GM03348 (cell line): ENCODE data around the gene FAM174B.
"Not testable (repeated sequence)": the region's sequence is repeated elsewhere in the genome, so short reads cannot be mapped to it uniquely, and the experiment has no call there.

ENCODE experiments used
- DNase-seq: peaks from one replicate; pipeline ENCODE4 v3.0.0; 2012; ENCODE audit warnings: low spot score

Gene FAM174B

DNA sequence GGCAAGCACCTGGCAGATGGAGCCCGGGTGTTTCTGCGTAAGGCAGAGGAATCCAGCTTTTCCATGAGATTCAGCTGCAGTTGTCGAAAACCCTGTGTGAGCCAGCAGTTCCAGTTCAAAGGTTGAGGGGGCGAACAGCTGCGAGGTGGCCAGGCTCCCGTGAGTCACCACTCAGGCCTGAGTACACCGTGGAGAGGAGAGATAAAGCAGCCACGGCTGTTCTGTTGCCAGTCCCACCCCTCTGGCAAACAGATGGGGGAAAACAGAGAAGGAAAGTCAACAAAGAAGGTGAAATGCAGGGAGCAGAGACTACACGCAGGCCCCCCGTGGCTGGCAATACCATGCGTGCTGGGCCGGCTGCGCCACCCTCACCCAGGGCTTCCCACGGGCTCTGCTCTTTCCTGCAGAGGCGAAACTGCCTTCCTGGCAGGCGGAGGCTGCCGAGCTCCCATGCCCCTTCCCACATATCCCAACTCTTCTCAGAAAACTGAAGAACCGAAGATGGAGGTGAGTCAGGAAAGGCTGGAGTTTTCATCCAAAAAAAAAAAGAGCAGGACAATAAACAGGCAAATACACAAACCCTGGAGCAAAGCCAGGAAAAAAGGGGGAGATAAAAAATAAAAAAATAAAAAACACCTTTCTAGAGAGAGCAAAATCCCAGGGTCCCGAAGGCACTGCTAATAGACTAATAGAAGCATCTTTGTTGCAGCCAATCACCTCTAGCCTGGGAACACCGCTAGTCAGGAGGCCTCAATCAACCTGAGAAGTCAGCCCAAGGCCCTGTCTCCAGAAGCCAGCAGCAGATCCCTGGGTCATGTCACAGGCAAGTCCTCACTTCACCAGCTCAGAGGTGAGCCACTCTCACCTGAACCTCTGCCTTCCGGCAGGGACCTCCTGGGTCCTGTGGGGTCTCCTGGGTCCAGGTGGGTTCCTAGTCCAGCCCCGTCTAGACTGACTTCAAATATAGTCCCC, 37.7 kb downstream of the FAM174B start:
- DNase-seq: peak; percentile 42

DNA sequence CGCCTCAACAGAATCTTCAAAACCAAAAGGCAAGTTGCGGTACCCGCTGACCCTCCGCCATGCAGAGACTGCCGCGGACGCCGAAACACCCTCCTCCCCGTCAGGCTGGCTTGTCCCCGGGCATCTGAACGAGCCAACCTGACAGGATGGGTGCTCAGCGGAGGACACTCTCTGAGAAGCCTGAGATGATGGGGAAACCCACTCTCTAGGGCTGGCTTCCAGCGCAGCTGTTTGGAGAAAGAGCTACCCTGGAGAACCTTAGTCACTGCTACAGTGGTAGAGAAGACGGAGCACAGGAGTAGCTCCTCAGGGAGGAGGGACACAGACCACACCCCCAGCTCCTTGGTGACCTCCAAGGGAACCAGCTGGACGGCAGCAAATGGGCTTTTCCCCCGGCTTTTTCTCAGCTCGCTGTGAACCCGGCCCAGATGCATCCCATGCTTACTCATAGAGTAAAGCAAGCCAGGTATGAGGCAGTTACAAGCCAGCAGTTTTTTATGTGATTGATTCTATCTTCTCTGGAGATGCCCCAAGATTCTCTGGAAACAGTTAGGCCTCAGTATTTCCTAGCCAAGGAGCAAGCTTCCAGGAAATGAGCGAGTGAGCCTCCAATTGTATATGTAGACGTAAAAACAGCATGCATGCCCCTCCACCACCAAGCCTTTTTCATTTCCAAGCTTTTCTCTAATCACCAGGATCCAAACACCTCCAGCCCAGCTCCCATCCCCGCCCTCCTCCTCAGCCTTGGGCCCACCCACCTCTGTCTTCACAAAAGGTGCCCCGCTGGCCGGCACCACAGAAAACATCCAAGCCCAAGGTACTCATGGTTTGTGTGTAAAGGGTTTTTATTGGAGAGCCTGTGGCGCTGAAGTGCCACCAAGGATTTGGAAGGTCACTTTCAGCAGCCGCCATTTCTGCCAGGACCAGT, 38.7 kb downstream of the FAM174B start:
- DNase-seq: no peak

DNA sequence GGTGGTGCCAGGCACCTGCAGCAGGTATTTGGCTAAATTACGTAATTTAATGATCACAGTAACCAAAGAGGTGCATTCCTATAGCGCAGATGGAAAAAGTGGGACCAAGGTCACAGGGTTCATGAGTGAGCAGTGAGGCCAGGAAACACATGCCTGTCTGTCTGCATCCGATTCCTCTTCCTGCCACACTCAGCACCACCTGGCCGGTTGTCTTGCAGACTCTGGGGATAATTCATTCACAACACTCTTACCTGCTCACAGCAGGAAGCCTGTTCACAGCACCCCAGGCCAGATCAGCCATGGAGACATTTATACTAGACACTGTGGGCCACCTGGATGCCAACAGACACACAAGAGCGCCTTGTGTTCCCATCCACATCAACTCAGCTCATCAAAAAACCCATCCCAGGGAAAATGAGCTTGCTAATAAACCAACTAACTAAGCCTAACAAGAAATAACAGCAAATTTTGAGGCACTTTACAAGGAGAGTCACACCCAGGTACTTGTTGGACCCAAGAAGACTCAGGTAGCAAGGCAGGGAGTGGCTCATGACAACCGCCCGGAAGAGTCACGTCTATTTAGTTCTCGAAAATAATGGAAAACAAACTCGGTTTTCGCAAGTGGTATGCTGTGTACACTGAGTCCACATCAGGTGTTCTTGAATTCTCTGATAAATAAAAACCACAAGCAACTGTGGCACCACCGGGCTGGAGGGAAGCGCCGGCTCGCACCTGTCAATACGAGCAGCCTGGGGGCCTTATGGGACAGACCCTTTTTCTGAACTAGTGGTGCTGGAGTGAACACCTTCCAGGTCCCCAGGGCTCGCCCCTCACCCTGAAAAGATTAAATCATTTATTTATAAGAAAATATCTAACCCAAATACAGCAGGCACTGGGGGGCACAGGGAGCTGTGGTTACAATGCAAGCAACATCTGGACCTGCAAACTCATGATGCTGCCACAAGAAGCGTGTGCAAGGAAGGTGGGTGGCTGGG, 40.5 kb downstream of the FAM174B start:
- DNase-seq: no peak

DNA sequence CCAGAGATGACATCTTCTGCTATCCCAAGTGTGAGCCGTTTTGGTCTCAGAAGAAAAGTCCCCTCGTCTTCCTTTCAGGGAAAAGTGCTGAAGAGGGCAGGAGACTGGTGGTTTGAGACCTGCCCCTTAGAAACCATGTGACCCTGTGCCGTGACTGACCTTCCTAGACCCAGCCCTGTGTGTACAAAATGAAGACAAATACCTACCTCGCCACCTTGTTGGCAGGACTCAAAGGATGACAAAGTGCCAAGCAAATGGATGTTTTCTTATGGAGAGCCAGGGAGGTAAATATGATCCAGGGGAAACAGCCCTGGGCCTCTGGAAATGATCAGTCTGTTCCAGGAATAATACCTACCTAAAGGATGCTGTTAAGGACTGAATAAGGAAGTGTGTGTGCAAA, 41.3 kb downstream of the FAM174B start:
- DNase-seq: no peak

DNA sequence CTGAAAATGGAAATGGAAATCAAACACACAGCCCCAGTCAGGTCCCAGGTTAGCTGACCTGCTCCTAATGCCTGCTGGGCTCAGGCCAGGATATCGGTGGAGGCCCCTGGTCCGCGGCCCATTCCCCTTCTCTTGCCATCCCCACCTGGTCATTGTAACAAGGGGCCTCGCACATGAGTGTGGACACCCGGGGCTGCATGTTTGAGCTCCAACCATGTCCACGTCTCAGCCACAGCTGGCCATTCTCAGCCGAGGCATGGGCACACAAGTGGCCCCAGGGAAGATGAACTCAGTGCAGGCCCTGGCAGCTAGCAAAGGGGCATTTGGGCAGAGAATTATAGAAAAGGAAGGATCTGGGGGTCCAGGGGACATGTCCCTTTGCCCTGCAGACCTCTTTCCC, 41.7 kb downstream of the FAM174B start:
- DNase-seq: no peak

DNA sequence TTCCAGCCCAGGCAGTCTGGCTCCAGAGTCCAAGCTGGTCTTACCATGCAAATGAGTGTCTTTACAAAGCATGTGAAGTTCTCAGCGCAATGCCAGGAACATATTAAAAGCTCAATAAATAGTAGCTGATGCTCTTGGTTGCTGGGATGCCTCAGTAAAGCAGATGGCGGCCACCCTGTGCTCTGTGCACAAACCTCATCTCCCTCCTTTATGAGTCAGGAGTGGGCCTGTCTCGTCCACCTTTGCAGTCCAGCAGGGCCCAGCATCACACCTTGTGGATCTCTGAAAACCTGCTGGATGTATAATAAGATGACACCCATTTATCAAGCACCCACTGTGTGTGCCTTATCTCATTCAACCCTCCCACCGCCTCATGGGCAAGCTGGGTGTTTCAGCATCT, 42.7 kb downstream of the FAM174B start:
- no peak for DNase-seq

DNA sequence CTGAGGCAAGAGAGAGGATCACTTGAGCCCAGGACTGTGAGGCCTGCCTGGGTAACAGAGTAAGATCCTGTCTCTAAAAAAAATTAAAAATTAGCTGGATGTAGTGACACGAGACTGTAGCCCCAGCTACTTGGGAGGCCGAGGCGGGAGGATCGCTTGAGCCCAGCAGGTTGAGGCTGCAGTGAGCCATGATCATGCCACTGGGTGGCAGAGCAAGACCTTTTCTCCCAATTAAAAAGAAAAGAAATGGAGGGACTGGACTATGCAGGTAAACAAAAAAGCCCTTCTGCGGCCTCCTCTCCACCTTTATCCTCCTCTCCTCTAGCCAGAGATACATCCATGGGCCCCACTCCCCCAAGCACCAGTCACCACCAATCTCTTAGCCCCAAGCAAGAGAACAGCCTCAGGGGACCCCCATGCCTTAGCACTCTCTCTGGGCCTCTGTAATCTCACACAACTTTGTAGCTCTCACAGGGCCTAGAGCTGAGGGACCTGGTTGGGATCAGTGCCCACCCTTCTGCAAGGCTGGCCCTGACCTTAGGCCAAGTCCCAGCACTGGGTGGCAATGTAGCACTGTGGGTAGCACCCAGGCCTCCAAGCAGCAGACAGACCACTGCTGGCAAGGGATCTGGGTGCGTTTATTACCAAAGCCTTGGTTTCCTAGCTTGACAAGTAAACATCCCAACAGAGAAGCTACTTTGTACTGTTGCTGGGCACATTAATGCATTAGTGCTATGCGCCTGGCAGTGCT, 43.4 kb downstream of the FAM174B start:
- no peak for DNase-seq

DNA sequence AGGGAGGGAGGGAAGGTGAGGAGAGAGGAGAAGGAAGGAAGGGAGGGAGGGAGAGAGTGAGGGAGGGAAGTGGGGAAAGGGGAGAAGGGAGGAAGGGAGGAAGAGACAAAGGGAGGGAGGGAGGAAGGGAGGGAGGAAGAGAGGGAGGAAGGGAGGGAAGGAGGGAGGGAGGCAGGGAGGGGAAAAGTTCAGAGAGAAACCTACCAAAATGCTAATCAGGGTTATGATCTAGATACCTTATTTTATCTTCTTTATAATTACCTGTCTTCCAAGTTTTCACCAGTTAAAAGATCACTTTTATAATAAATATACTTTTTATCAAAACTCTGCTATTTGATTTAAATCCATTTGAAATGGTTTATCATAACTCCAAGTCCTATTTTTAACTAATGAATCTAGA, 44.4 kb downstream of the FAM174B start:
- DNase-seq: no peak

DNA sequence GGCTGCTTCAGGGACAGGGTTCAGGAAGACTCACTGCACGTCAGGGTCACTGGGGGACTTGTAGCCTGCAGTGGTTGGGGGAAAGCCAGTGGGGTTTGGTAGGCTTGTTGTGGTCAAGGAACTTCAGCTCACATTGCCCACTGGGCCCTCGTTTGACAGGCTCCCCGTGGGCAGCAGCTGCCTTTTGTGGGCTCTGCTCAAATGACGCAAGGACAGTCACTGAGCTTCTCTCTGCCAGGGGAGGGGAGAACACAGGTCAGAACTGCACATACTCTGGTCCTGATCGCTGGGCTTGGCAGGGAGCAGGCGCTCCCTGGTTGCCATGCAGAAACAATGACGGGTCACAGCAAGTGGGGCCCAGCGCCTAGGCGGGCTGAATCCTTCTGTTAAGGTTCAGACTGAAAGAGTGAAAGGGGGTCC, 45.5 kb downstream of the FAM174B start:
- no peak for DNase-seq

DNA sequence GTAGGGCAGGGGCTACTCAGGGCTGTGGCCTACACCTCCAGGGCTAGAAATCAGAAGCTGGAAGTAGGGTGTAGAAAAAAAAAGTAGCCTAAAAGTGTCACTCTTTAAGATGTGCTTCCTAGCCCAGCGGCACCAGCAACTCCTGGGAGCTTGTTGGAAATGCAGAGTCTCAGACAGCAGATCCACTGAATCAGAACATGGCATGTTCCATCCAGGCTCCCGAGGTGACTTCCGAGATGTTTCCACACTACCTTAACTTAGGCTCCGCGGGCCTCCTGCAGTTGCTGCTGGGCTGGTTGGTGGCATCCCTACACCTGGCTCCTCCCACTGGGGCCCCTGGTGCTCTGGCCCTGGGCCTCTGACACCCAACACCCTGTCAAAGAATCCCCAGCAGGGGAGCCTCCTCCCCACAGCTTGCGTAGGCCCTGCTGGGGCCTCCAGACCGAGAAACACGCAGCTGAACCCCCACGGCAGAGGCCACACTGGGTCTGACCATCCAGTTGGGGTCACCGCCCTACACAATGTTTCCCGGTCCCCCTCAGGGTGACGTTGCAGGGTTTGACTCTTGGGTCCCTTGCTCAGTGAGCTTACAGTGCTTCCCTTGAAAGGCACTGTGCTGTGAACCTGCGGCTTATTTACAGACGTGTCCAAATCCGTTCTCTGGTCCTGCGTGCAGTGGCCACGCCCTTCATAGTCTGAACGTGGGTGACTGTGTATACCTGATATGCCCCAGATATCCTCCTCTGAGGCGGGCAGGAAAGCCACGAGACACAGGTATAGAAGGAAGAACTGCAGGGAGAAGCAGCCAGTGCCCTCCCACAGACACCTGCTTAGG, 46.5 kb downstream of the FAM174B start:
- DNase-seq: no peak

DNA sequence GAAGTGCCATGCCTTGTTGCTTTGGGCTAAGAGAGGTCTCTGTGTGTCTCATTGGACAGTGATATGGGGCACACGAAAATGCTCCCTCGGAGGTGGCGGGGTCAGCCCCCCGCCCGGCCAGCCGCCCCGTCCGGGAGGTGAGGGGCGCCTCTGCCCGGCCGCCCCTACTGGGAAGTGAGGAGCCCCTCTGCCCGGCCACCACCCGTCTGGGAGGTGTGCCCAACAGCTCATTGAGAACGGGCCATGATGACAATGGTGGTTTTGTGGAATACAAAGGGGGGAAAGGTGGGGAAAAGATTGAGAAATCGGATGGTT, 48.8 kb downstream of the FAM174B start:
- DNase-seq: not testable (repeated sequence)

DNA sequence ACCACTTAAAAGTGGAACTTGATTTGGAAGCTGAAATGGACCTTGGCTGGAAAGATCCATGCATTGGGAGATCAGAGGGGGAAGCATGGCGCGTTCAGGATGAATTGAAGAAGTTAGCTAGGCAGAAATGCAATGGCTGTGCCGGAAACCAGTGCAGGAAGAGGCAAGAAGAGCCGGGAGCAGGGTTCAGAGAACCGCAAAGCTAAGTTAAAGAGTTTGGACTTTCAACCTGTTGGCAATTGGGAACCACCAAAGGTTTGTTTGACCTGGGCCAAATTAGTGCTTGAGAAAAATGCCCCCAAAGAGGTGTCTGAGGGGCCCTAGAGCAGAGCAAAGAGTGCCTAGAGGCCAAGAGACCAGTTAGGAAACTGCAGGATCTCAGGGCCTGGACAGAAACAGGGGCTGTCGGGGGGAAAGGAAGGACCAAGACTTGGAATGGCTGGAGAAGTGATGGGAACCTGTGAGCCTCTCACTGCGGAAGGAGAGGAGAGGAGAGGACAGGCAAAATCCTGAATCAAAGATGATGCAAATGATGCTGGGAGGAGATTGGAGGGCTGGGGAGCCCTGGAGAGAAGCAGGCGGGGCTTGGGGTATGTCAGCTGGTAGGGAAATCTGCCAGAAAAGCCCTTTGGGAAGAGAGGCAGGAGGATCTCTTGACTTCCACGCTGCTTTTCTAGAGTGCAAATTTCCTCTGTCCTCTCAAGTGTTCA, 49.3 kb downstream of the FAM174B start:
- DNase-seq: no peak

DNA sequence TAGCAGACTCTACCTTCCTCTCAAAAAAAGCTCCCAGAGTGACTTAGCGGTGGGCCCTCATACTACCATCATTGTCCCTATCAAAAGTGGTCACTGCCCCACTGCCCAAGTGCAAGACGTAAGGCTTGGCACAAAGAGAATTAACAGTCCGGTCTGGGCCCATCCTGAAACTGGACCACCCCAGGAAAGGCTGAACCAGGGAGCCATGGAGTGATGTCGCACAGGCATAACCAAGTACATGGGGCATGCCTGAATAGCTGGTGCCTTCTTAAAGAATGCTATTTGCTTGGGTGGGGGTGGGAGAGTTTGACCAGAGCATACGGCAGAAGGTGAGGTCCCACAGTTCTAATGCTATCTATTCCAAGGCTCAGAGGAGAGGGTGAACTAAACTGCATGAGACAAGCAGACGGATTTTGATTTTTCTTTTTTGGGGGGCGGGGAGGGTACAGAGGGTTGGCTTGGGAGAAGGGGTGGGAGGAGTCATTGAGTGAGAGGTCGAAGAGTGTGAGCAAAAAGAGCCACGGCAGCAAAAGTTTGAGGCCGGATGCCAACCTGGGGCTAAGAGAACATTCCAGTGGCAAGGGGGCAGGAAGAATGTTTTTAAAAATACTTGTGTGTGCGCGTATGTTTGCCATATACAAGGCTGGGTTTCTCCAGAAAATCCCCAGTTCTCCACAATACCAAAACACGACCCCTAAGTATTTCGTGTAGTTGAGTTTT, 50.2 kb downstream of the FAM174B start:
- DNase-seq: no peak

DNA sequence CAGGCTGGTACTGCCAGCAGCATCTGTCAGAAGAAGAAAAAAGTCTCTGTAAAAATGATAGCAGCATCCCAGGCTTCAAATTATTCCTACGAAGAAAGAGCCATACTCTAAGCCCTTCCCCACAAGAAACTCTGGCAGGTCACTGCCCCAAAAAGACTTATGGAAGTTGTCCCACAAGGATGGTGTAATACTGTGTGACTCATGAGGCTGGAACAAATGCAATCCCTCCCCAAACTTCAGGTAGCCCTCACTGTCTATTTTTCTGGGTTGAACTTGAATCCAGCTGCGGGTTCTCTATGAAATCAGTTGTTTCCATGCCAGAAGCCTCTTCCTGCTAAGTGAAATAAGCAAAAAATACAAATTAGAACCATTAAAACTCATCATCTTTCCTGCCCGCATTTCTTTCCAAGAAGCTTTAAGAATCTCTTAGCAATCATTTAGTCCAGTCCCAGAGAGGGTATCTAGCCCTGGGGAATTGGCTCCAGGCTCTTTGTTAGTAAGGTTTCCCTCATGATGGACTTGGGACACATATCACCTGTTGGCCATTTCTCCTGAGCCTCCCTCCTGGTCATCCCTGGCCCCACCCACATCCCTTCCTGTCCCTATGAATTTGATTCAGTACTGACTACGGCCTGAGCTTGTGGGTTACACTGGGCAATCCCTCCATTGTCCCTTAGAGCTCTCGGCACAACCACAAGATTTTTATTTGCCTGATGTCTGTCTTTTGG, 51.7 kb downstream of the FAM174B start:
- DNase-seq: no peak

DNA sequence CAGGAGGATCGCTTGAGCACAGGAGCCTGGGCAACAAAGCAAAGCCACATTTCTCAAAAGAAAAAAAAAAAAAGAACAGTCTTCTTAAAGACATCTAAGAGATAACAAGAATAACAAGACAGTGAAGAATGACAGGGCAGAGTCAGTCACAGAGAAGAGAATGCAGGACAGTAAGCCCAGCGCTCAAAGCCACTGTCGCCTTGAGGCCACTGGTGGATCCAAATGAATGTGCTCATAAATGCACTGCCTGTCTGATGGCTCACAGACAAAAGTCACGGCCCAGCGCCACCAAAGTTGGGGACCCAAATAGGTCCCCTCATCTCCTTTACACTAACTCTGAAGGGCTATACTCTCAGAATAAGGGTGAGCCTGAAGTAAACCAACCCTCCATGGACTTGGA, 52.3 kb downstream of the FAM174B start:
- DNase-seq: no peak

DNA sequence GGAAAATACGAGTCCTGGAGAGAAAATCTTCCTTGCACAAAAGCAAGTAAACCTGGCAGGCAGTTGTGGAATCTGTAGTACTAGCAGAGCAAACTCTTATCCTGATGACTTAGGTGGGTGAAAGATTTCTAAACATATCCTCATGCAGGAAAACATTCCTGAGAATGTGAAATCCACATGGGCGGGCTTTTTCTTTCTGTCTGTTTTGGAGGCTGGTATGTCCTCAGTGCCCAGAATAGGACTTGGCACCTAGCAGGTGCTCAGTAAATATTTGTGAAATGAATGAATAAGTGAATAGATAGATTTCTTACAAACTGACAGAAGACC, 53.3 kb downstream of the FAM174B start:
- DNase-seq: no peak

DNA sequence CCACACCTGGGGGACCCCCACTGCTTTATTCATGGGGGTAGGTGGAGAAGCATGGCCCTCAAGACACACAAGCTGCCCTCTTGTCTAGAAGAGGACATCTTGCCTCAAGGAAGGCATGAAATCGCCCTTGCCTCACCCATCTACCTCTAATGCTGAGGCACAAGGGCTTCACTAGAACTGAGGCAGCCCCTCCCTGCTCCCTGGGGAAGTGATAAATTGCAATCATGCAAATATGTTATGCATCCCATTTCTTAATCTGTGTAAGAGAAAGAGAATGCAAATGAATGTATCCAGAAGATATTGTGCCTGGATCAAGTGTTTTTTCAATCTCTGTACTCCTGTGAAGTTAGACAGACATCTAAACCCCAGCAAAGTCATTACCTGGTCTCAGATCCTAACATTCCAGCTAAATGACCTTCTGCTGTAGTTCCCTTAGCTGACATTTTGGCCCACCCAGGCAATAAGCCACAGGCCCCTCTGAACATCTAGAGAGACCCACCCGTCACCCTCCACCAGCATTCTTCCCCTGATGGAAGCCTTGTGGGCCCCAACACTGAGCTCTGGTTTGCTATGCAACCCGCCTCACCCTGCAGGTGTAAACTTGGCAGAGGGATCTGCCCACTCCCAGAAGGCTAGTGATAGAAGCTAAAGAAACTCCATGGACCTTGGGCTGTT, 53.8 kb downstream of the FAM174B start:
- DNase-seq: no peak

DNA sequence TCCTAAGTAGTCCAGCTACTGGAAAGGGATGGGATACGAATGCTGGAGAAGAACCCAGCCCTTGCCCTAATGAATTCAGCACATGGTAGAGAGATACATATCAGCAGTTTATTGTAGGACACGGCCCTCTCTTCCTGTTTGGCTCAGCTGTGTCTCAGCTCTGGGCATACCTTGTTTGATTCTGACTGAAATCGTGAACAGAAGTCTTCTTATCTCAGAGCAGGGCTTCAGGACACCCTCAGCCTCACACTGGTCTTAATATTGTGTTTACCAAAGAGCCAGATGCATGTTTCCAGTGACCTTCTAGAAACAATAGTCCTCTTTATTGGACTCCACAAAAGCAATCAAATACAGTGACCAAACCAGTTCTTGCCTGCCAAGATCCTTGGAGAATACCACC, 54.7 kb downstream of the FAM174B start:
- DNase-seq: no peak
